HG03460 (cell line): ENCODE measurements around the gene SLC30A2.

Experiments used
- ATAC-seq: cut with Tn5 transposase; IDR thresholded peaks from one replicate; pipeline ENCODE4 v1.9.1; 2021; ENCODE audit not compliant: unreplicated experiment

SLC30A2 gene

GRCh38 chr1:26041978-26042377 lies 3.9 kb downstream of the SLC30A2 start:
- ATAC-seq: no peak

- ATAC-seq: no peak
Measured at GRCh38 chr1:26041401-26041800, 4.5 kb downstream of the SLC30A2 start.

- ATAC-seq: no peak
Measured at GRCh38 chr1:26038904-26039303, 7.0 kb downstream of the SLC30A2 start.

DNA sequence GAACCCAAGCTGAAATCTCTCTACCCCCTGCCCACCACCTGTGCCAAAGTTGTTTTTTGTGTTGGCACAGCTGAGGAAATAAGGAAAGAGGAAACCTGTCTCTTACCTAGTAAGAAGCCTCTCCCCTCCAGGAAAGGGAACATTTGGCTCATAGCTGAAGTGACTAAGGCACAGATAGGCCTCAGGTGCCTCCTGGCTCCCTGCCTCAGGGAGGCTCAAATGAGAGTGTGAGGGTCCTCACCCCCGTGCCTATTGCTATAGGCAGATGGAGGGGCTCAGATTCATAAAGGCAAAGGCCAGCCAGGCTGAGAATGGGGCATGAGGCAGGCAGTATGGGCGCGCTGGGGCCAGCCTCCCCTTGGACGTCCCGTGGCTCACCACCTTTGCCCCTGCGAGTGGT lies 7.4 kb downstream of the SLC30A2 start:
- no peak for ATAC-seq

DNA sequence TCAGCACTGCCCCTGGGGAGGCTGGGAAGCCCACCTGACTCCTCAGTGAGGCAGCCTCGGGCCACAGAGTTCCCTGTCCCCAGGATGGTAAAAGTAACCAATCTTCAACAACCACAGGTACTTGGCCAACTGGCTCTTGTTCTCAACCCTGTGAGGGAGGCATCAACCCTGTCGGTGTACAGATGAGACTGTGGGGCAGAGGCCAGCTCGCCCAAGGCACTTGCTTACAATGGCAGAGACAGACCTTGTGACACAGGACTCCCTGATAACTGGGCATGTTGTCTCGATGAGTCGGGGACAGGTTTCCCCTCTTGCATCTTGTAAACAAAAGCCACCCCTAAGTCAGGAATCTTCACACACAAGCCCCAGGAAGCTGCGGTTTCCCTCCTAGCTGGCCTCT lies 8.0 kb downstream of the SLC30A2 start:
- ATAC-seq: no peak

GRCh38 chr1:26036756-26037281 lies 9.1 kb downstream of the SLC30A2 start:
- ATAC-seq: no peak

DNA sequence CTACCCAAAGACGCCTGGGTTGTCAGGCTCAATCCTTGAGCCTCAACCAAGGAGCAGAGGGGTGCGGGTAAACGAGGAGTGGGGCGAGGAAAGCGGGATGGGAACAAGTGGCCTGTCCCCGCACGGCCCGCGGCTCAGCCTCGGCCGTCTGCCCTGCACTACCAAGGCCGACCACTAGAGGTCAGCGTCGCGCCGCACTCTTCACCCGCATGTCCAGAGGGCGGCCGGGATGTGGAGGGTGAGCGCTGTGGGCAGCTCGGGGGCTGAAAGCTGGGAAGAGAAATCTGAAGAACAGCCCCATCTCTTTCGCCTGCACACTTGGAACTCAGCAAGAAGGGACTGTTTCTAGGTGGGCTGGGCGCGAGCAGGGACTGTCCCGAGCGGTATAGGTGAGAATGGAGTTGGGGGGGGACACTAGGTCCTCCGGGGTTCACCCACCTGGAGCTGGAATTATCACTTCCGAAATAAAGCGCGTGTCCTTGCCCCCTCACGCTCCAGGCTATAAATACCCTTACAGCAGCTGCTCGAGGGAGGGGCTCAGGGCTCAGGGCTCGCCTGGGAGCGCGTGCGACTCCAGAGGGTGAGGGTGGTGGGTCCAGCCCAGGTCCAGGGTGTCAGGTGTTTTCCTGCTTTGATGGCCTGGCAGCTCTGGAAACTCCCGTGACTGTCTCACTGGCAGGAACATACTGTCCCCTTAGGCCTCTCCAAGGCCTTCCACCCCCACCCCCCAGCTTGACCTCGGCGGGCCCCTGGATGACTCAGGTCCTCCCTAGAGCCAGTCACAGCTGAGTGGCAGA lies 9.8 kb downstream of the SLC30A2 start:
- ATAC-seq: peak; percentile 61

- peak; percentile 88 for ATAC-seq
Measured at GRCh38 chr1:26035203-26035958, 10.5 kb downstream of the SLC30A2 start.

DNA sequence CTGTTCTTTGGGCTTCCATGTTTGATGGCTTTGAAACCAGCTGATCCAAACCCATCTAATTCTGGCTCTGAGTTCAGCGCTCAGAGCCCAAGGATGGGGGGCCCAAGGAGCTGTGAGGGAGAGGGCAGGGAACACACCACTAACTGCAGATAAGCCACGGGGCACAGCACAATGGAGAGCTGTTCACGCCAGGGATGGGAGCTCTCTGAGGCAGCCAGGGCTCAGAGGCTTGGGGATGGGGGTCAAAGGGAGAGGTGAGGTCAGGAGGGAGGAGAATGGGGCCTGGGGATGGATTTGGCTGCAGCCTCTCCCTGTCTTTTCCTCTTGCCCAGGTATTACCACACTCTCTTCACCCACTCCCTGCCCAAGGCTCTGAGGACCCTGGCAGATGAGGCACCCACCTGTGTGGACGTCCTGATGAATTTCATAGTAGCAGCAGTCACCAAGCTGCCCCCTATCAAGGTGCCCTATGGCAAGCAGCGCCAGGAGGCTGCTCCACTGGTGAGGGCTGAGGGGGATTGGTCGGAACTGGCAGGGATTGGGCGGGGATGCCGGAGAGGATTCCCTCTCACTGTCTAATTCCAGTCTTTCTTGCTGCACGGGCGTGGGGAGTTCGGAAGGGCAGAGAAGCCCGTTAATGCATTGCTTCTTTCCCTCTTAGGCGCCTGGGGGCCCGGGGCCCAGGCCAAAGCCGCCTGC lies 11.3 kb downstream of the SLC30A2 start:
- no peak for ATAC-seq

DNA sequence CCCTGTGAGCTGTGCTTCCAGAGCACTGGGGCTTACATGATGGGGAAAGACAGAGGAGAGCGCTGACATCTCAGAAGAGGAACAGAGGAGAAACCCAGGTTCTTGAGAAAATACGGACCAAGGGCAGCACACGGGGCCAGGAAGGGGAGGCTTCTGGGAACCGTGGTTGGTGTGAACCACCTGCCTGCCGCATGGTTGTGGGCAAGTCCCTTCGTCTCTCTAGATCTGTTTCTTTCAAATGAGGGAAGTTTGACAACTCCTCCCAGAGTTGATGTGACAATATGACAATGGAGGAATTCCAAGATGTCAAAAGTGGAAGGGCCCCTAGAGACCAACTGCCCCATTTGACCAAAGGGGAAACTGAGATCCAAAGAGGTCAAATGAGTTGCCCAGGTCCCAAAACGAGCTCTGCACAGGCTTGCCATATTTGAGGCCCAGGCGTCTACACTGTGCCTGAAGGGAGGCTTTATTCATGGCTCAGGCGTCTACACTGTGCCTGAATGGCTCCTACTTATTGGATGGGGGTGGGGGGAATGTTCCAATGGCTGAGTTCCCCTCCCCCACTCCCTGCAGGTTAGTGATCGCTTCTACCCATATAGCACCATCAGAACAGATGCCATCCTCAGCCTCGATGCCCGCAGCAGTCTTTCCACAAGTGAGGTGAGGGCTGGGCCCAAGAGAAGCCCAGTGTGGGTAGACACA lies 13.1 kb downstream of the SLC30A2 start:
- no peak for ATAC-seq

DNA sequence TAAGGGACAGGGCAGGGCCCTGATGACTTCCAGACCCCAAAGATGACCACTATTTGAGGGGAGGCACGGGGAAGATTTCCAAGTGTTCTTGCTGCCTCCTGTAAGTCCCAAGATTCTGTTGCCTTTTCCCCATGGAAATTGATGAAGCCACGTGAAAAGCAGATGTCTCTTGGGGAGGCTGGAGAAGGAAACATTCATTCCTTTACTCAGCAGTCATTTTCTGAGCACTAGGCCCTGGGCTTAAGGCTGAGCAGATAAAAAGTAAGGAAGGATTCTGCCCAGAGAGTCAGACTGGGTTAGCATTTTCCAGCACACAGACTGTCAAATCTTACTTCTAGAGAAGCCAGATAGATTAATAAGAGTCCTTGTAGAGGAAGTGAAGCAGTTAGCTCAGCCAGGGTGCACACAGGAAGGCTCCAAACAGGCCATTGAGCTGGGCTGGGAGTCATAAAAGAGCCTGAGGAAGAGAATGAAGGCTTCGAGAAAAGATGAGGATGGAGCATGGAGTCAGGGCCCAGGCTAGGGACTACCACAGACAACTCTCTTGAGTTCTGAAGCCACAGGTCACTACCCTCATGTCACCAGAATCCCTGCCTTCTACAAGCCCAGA lies 14.2 kb downstream of the SLC30A2 start:
- no peak for ATAC-seq

GRCh38 chr1:26031196-26031595 lies 14.7 kb downstream of the SLC30A2 start:
- ATAC-seq: no peak

DNA sequence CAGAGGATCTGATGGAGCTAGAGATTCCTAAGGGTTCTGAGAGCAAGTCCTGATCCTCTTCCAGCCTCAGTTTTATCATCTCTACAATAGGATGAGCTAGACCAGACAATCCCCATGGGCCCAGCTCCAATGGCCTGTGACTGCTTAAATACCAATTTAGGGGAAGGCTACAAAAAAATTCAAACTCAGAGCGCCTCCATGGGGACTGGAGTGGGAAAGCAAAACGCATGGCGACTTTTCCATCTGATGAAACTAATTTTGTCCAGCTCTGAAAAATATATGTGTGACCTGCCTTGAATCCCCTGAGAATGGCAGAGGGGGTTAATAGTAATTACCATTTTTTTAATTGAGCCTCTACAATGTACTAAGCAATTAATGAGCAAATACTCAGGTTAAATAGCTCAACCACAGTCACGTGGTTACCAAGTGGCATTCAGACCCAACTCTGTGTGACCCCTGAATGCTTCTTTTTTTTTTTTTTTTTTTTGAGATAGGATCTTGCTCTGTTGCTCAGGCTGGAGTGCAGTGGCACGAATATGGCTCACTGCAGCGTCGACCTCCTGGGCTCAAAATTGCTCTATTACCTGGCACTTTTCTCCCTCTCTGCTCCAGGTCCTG lies 15.9 kb downstream of the SLC30A2 start:
- ATAC-seq: no peak

DNA sequence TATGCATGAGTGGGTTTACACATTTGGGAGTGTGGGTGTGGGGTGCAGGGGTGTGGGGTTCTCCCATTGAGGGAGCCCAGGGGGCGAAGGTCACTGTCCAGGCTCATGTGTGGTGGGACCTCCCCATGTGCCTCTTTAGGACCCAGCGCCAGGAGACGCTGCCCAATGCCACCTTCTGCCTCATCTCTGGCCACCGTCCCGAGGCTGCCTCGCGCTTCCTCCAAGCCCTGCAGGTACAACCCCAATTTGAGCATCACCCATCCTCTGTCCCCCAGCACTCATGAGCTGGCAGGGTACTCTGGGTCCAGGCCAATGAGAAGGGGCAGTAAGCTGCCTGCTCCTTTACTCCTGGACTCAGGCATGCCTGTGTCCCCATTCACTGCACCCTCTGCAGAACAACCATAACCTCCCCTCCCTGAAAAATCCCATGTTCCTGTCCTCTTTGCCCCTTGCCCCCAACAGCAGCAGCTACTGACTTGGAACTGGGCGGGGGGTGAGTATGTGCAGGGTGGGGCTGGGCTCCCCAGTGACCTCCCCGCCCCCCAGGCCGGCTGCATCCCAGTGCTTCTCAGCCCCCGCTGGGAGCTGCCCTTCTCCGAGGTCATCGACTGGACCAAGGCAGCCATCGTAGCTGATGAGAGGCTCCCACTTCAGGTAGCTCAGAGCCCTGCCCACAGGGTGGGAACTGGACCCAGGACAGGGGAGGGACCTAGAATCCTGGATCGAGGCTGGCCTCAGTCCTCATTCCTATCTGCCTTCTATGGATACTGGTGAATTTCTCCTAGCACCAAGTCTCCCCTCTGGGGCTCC lies 16.7 kb downstream of the SLC30A2 start:
- ATAC-seq: no peak

GRCh38 chr1:26028490-26028980 lies 17.4 kb downstream of the SLC30A2 start:
- ATAC-seq: no peak

DNA sequence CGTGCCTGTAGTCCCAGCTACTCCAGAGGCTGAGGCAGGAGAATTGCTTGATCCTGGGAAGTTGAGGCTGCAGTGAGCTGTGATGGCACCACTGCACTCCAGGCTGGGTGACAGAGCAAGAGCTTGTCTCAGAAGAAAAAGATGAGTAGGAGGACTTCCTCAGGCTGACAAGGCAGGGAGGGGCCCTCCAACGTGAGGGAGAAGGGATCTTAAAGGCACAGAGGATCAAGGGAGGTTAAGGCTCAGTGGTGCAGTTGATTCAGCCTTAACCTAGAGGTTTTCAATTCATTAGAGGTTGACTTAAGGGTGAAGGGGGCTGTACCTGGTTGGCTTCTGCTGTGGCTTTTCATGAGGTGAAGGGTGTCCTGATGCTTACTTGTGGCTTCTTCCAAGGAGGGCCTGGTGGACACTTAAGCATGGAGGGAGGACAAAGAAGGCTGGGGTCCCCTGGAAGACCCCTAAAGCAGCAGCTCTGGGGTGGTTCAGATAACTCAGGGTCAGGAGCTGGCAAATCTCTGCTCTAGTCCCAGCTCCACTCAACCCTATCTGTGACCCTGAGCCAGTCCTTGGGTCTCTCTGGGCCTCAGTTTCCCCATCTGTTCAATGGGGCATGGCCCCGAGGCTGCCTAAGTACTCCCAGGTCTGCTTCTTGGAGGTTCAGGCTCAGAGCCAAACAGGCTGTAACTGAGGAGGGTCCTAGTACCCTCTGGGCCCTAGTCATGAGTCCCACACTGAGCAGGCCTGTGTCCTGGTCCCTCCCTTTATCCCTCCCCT lies 18.0 kb downstream of the SLC30A2 start:
- ATAC-seq: no peak

DNA sequence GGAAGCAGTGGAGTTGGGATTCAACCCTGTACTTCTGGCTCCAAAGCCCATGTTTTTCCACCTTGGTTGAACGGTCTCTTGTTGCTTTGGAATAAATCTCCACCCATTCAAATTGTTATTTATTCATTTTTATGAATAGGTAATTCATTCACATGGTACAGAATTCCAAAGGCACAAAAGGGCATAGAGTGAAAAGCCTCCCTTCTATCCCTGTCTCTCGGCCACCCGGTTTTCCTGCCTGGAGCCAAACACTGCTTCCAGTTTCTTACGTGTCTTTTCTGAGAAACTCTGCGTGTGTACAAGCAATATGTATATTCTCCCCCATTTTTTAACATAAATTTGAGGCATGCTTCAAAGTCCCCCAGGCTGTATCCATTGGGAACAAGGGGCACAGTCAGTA lies 20.4 kb downstream of the SLC30A2 start:
- no peak for ATAC-seq

GRCh38 chr1:26025060-26025459 lies 20.9 kb downstream of the SLC30A2 start:
- no peak for ATAC-seq
